Measurements from ENCODE around the gene ANKS1A. TPM values are rescaled to one million over a fixed set of nuclear protein-coding genes. Genes with fewer than 3 reads are reported as not detected.
A peak's percentile ranks its signal among the peaks of the same experiment; 100 is the strongest.

Gene ANKS1A
- polyA plus RNA-seq, 1 of the 3 experiments (the other 2 are of a cell fraction): 7.6 TPM

DNA sequence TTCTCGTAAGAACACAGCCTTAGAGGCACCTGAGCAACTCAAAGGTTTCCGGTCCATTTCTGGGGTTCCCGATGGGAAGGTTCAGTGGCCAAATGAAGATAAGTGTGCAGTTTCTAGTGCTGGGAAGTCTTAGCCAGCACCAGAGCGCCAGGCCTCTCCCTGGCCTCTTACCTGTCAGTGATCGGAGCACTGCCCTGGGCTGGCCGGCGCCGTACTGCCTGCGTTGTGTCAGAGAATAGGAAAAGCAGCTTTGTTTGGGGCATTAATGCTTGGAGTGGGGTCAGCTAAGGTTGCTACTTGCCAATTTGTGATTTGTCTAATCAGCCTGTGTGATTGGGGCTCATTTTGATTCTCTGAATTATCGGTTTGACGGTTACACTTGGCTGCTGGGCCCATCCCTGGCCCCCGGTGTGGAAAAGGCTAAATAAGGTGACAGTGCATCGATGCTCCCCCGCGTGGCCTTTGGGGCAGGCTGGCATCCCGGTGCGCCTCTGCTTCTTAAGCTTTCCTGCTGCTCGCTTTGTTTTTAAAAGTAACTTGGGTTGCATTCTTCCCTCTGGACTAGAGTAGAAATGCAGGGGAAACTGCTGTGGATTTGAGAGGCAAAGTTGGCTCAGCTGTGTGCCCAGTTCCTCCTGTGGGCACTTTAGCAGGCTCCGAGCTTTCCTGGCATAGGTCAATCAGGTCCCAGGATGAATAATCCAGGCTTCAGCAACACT lies 200.3 kb downstream of the ANKS1A start (continued):
- TF ChIP-seq, protein P1, sequence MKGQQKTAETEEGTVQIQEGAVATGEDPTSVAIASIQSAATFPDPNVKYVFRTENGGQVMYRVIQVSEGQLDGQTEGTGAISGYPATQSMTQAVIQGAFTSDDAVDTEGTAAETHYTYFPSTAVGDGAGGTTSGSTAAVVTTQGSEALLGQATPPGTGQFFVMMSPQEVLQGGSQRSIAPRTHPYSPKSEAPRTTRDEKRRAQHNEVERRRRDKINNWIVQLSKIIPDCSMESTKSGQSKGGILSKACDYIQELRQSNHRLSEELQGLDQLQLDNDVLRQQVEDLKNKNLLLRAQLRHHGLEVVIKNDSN (IDR thresholded peaks at IDR 0.05; ENCODE audit: borderline replicate concordance, low read depth): no peak
- TF ChIP-seq, protein P2, sequence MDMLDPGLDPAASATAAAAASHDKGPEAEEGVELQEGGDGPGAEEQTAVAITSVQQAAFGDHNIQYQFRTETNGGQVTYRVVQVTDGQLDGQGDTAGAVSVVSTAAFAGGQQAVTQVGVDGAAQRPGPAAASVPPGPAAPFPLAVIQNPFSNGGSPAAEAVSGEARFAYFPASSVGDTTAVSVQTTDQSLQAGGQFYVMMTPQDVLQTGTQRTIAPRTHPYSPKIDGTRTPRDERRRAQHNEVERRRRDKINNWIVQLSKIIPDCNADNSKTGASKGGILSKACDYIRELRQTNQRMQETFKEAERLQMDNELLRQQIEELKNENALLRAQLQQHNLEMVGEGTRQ (IDR thresholded peaks at IDR 0.05; ENCODE audit: borderline replicate concordance, low read depth, low read length): no peak
- TF ChIP-seq, protein P3, sequence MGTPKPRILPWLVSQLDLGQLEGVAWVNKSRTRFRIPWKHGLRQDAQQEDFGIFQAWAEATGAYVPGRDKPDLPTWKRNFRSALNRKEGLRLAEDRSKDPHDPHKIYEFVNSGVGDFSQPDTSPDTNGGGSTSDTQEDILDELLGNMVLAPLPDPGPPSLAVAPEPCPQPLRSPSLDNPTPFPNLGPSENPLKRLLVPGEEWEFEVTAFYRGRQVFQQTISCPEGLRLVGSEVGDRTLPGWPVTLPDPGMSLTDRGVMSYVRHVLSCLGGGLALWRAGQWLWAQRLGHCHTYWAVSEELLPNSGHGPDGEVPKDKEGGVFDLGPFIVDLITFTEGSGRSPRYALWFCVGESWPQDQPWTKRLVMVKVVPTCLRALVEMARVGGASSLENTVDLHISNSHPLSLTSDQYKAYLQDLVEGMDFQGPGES (IDR thresholded peaks at IDR 0.05; ENCODE audit: low read depth, low read length): no peak
- no peak for TF ChIP-seq GATA2 (CRISPR knock-in tag; IDR thresholded peaks at IDR 0.05)

DNA sequence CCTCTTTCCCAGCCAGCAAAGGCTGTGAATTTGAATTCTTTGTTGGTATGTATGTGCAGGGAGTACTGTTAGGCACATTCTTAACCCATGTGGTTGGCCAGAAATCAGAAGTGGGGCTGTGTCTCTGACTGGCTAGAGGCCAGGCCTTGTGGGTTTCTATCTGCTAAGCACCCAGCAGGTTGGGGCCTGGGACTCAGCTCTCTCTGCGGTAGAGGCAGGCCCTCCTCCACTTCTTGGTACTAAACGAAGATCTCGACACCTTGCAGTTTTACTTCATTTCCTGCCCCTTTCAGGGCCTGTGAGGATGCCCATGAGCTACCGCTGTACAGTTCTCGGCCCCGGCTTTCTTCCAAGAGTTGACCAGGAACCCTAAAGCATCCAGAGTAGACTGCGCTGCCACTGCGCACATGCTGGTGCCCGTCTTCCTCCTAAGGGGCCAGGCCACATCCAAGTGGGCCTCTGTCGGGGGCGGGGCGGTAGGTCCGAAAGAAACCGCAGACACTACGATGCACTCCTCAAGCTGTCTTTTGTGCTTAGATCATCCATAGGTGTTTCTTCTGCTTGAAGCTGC lies 201.0 kb downstream of the ANKS1A start:
- Histone ChIP-seq H3K79me2 (ENCODE audit: insufficient read depth) (no peaks in the 10 kb centered on the region), H4K20me1 (ENCODE audit: insufficient read depth) (no peaks in the 10 kb centered on the region), H3K27ac (ENCODE audit: low read depth in 2 of 2, low read length in 1 of 2) (no peak overlapping the region), H3K9ac (no peak overlapping the region), H3K27me3 (ENCODE audit: insufficient read depth) (no peaks in the 10 kb centered on the region), H3F3A (replicated peaks; ENCODE audit: insufficient read depth) (no peaks in the 10 kb centered on the region), H2AFZ (ENCODE audit: low read depth) (no peak overlapping the region), H3K36me3 (replicated peaks in 1 of 2; ENCODE audit: control insufficient read depth in 1 of 2, insufficient read depth in 2 of 2, low read length in 1 of 2) (peaks cover 0 to 24% of the 10 kb centered on the region in 2 experiments), H3K4me1 (ENCODE audit: control insufficient read depth in 1 of 2, insufficient read depth in 2 of 2, low read depth in 1 of 2, low read length in 1 of 2) (peaks cover 11 to 26% of the 10 kb centered on the region in 2 experiments), H3K4me2 (0 out of 2 replicates have a peak overlapping the region, but pooled peaks have one; percentile 19), H3K4me3 (ENCODE audit: low read depth in 2 of 2, low read length in 1 of 2) (no peak overlapping the region), H3K9me3 (no peaks in the 10 kb centered on the region), H3K9me2 (no peaks in the 10 kb centered on the region)
- peak; percentile 13 for DNase-seq
- CTCF ChIA-PET: interaction anchor here (1.9 kb wide), 1 partner anchor 103 kb away, joined by 9 read pairs; no protein-coding TSS in a partner anchor
- 93% methylated on average over 10 of the region's 15 CpGs for WGBS (ENCODE audit: low lambda C conversion rate)
- POLR2A ChIA-PET: no interaction called here
- TF ChIP-seq GATA2 (CRISPR knock-in tag; IDR thresholded peaks at IDR 0.05) (no peak), GABPA (IDR thresholded peaks at IDR 0.05; ENCODE audit: low read depth) (no peak), TCF12 (IDR thresholded peaks at IDR 0.05) (peak; percentile 65), NRF1 (IDR thresholded peaks at IDR 0.05; ENCODE audit: low read depth, low read length) (no peak), TEAD4 (IDR thresholded peaks at IDR 0.05; ENCODE audit: borderline replicate concordance, insufficient read depth) (0 out of 2 replicates have a peak, but pooled peaks have one; percentile 16), NFIC (IDR thresholded peaks at IDR 0.05; ENCODE audit: borderline replicate concordance) (peak; percentile 82), FOXJ3 (CRISPR knock-in tag; IDR thresholded peaks at IDR 0.05) (no peak), POLR2AphosphoS5 (IDR thresholded peaks at IDR 0.05; ENCODE audit: low read depth, low read length) (no peak), CHD2 (IDR thresholded peaks at IDR 0.05; ENCODE audit: low read length, partially characterized antibody) (no peak)
- TF ChIP-seq, protein P3 (IDR thresholded peaks at IDR 0.05; ENCODE audit: low read depth, low read length): no peak
- TF ChIP-seq, protein P4, sequence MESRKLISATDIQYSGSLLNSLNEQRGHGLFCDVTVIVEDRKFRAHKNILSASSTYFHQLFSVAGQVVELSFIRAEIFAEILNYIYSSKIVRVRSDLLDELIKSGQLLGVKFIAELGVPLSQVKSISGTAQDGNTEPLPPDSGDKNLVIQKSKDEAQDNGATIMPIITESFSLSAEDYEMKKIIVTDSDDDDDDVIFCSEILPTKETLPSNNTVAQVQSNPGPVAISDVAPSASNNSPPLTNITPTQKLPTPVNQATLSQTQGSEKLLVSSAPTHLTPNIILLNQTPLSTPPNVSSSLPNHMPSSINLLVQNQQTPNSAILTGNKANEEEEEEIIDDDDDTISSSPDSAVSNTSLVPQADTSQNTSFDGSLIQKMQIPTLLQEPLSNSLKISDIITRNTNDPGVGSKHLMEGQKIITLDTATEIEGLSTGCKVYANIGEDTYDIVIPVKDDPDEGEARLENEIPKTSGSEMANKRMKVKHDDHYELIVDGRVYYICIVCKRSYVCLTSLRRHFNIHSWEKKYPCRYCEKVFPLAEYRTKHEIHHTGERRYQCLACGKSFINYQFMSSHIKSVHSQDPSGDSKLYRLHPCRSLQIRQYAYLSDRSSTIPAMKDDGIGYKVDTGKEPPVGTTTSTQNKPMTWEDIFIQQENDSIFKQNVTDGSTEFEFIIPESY (IDR thresholded peaks at IDR 0.05; ENCODE audit: borderline replicate concordance, low read depth): no peak
- TF ChIP-seq, protein P2 (IDR thresholded peaks at IDR 0.05; ENCODE audit: borderline replicate concordance, low read depth, low read length): no peak
- TF ChIP-seq, protein P5, sequence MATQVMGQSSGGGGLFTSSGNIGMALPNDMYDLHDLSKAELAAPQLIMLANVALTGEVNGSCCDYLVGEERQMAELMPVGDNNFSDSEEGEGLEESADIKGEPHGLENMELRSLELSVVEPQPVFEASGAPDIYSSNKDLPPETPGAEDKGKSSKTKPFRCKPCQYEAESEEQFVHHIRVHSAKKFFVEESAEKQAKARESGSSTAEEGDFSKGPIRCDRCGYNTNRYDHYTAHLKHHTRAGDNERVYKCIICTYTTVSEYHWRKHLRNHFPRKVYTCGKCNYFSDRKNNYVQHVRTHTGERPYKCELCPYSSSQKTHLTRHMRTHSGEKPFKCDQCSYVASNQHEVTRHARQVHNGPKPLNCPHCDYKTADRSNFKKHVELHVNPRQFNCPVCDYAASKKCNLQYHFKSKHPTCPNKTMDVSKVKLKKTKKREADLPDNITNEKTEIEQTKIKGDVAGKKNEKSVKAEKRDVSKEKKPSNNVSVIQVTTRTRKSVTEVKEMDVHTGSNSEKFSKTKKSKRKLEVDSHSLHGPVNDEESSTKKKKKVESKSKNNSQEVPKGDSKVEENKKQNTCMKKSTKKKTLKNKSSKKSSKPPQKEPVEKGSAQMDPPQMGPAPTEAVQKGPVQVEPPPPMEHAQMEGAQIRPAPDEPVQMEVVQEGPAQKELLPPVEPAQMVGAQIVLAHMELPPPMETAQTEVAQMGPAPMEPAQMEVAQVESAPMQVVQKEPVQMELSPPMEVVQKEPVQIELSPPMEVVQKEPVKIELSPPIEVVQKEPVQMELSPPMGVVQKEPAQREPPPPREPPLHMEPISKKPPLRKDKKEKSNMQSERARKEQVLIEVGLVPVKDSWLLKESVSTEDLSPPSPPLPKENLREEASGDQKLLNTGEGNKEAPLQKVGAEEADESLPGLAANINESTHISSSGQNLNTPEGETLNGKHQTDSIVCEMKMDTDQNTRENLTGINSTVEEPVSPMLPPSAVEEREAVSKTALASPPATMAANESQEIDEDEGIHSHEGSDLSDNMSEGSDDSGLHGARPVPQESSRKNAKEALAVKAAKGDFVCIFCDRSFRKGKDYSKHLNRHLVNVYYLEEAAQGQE (IDR thresholded peaks at IDR 0.05; ENCODE audit: low read depth, low read length): 0 out of 2 replicates have a peak, but pooled peaks have one; percentile 3
